Superior temporal gyrus (tissue), 1 donor: ENCODE results near the gene DOLK.
"Not testable (repeated sequence)": the region's sequence is repeated elsewhere in the genome, so short reads cannot be mapped to it uniquely, and the experiment has no call there.

Experiments used
- DNase-seq: peaks from one replicate; pipeline ENCODE4 v3.0.0-alpha.2; 2016; ENCODE audit errors: extremely low spot score

Gene DOLK

DNA sequence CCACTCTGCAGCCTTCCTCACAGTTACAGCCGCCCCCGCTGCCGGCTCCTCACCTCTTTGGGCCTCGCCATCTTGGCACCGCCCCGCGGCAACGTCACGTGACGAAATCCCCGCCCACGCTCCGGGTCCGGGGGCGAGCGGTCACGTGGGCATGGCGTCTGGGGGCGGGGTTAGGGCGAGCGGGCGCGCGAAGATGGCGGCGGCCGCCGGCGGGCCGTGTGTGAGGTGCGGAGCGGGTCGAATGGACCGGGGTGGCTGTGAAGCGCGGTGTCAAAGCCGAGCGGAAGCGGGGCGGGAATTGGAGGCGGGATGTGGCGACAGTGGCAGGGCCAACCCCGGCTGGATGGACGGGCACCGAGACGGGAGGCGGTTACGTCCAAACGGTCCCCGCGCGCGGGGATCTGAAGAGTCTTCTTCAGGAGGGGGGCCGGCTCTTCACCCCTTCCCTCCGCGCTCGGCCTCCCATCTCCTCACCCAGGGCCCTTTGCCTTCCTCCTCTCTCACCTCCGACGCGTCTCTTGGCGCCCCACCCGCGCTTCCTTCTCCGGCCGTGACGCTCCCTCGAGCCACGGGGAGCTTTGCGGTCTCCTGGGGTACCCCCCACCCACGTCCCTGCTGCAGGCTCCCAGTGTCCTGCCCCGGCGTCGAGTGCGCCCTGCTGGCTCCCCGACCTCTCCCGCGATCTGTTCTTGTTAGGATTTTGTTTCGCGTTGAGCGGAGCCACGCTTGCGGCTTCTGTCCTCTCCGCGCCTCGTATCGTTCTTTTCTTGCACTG, at the start of gene DOLK, which contains the start of gene NUP188:
TSS of gene DOLK (minus strand) at position 77 of the 775 bp plus-strand sequence. CDS start 300 bp downstream, outside the sequence.
TSS of gene NUP188 (plus strand) at position 173 of the 775 bp plus-strand sequence. CDS start at position 194, 21 bp downstream.
- DNase-seq = peak; percentile 95

DNA sequence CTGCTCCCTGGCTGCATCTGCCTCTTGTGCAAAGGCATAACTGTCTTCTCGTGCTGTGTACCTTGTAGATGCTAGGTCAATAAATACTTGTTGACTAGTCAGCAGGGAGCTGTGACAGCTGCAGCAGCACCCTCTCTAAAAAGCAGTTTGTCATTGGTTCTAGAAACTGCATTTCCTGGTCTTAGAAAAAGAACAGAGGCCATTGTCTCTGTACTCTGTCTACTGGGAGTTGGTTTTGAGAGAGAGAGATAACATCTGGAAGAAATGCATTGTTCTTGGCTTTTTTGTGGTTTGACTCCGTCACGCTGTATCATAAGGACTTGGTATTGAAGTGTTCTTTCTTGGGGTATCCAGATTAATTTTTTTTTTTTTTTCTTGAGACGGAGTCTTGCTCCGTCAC, 48.4 kb upstream of the DOLK start:
- peak; percentile 78 for DNase-seq

DNA sequence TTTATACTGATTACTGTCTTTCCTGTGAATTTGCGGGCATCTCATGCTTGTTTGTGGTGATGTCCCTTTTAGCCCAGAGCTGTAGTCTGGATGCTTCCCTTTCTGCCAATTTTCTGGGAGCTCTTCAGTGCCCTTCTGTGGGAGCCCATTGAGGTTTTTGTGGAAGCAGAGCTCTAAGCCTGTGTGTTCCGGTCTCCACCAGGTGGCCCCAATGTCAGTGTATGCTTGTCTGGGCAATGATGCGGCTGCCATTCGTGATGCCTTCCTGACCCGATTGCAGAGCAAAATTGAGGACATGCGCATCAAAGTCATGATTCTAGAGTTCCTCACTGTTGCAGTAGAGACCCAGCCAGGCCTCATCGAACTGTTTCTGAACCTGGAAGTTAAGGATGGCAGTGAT, 45.6 kb upstream of the DOLK start:
- peak; percentile 84 for DNase-seq

DNA sequence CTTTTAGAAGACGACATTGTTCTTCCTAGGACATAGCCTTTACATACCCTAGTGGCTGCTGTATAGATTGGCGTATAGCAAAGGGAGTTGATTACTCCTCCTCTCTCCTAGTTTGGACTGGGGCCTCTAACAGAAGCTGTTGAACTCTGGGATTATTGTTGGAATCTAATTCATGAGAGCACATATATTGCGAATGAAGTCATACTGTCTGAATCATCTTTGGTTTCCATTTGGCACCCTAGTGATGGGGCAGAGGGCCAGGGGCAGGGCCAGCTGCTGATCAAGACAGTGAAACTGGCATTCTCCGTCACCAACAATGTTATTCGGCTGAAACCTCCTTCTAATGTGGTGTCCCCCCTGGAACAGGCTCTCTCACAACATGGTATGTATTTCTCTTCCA, 40.4 kb upstream of the DOLK start:
- DNase-seq = peak; percentile 56

DNA sequence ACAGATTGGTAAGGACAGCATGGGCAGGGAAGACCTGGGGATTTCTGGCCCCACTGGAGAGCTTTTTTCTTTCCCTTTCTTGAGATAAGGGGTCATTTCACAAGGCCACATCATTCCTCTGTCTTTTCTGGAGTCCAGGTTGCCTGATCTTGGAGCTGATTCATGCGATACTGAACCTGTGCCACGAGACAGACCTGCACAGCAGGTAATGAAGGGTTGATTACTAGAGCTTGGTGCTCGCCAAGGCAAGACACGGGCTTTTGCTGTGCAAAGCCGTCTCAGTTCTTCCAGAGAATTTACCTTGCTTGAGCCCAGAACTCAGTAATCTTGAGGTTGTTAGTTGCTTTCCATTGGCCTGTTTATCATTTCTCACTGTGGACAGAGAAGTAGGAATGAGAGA, 39.3 kb upstream of the DOLK start:
- DNase-seq = no peak

DNA sequence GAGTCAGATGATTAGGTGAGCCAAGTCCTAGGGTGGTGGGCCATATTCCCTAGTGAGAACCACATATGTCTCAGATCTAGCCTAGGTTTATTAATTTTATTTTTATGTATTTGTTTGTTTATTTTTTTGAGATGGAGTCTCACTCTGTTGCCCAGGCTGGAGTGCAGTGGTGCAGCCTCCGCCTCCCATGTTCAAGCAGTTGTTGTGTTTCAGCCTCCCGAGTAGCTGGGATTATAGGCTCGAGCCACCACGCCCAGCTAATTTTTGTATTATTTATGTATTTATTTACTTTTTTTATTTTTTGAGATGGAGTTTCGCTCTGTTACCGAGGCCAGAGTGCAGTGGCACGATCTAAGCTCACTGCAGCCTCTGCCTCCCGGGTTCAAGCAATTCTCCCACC, 36.1 kb upstream of the DOLK start:
- DNase-seq = no peak

DNA sequence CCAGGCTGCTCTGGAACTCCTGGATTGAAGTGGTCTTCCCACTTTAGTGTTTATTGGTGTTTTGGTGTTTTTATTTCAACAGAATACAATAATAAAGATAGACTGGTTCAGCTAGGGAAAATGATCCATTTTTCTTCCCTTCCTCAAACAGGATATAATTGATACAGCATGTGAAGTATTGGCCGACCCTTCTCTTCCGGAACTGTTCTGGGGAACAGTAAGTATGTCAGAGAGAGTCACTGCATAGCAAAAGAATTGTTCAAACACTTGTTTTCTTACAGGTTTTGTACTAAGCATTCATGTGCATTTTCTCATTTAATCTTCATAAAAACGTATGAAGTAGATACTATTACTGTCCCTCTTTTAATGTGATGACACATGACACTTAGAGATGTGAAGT, 31.7 kb upstream of the DOLK start:
- DNase-seq = no peak

DNA sequence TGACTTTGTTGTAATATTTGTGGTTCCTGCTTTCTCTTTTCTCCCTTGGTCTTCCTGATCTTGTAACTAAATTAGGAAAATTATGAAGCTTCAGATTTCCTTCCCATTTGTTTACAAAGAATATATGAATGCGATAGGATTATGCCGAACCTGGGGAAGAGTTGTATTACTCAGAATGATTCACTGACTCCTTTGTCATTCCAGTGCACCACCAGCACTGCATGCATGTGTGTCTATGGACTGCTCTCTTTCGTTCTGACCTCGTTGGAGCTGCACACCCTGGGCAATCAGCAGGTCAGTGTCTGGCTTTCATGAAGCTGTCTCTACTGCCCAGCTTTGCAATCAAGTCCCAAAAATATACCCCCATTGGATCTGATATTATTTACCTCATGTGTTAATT, 25.6 kb upstream of the DOLK start:
- no peak for DNase-seq

DNA sequence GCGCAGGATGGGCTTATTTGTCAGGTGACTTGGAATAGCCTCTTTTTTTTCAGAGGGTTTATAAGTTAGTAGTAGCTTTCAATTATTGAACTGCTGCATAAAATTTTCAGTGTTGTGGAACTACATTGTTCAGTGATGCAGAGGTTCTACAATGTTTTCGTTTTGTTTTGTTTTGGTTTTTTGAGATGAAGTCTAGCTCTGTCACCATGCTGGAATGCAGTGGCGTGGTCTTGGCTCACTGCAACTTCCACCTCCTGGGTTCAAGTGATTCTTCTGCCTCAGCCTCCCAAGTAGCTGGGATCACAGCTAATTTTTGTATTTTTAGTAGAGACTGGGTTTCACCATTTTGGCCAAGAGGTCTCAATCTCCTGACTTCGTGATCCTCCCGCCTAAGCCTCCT, 22.1 kb upstream of the DOLK start:
- DNase-seq = no peak

DNA sequence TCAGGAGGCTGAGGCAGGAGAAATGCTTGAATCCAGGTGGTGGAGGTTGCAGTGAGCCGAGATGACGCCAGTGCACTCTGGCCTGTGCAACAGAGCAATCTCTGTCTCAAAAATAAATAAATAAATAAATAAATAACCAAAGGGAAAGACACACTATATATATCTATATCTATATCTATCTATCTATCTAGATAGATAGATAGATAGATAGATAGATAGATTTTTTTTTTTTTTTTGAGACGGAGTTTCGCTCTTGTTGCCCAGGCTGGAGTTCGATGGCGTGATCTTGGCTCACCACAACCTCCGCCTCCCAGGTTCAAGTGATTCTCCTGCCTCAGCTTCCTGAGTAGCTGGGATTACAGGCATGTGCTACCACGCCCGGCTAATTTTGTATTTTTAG, 14.0 kb upstream of the DOLK start:
- not testable (repeated sequence) for DNase-seq

DNA sequence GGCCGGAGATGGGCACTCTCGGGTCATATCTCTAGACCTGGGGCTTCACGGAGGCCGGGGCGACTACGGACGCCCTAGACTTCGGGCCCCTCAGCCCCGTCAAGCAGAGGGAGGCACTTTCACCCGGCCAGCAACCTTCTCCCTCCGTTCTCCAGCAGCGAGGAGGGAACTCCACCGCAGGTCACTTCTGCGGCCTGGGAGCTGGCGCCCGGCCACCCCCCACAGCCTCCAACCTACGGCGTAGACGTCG, 201 bp downstream of the DOLK start:
- no peak for DNase-seq

DNA sequence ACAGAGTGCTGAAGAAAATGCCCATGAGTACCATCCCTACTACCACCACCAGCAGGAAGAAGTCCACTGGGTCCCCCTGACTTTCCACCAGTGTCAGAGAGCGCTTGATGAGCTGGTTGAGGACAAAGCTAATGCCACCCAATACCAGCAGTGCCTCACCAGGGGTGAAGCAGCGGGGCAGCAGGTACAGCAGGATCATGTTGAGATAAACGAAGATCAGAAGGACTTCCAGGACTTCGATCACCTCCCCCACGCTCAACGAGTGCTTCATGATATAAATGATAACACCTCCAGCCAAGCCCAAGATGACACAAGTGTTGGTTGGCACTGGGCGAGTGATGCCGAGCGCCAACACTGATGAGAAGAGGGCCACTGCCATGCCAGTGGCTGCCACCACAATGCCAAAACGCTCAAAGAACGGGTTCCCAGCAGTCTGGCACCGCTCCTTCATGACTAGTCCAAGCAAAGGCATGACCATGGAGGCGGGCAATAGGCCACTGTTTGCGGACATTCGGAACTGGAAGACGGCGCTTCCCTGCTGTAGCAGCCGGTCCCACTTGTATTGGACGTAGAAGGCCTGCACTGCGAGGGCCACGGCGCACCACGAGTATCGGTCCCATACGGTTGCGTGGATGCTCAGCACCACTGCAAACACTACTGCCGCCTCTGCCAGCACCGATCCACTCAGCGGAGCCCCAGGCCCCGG, 679 bp downstream of the DOLK start:
- peak; percentile 36 for DNase-seq

DNA sequence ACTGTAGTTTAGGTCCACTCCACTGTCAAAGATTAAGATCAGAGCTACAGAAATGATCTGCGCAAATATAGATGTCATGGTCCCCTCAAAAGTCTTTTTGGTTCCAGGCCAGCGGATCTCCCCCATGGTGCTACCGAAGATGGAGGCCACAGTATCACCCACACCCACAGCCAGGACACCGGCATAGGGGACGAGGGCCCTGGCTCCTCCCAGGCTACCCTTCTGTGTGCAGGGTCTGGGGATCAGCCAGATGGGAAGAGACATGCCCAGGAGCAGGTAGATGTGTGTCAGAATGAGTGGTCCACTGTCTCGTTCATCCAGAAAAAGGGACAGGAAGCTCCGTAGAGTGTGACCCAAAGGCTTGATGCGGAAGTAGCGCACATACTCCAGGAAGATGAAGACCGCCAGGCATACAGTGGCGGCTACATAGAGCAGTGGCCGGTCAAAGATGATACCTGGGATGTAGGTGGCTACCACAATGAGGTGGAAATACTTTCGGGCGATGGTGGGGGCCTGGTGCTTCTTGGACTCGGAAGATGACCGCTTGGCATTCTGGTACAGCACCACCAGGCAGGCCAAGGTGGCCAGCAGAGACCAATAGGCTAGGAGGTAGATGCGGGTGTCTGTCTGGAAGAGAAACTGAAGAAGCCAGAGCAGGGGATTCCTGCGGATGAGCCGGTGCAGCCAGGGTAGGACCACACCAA, 1.5 kb downstream of the DOLK start:
- DNase-seq = no peak

DNA sequence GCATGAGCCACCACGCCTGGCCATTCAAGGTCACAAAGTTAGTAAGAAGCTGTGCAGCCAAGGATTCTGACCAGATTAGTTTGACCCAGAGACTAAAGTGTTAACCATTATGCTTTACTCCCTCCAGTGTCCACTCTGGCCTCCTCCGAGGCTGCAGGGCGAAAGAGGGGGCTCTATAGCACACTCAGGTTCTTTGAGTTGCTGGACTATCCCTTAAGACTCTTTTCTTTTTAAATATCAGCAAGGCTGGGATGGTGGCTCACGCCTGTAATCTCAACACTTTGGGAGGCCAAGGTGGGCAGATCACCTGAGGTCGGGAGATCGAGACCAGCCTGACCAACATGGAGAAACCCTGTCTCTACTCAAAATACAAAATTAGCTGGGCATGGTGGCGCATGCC, 2.4 kb downstream of the DOLK start:
- not testable (repeated sequence) for DNase-seq

DNA sequence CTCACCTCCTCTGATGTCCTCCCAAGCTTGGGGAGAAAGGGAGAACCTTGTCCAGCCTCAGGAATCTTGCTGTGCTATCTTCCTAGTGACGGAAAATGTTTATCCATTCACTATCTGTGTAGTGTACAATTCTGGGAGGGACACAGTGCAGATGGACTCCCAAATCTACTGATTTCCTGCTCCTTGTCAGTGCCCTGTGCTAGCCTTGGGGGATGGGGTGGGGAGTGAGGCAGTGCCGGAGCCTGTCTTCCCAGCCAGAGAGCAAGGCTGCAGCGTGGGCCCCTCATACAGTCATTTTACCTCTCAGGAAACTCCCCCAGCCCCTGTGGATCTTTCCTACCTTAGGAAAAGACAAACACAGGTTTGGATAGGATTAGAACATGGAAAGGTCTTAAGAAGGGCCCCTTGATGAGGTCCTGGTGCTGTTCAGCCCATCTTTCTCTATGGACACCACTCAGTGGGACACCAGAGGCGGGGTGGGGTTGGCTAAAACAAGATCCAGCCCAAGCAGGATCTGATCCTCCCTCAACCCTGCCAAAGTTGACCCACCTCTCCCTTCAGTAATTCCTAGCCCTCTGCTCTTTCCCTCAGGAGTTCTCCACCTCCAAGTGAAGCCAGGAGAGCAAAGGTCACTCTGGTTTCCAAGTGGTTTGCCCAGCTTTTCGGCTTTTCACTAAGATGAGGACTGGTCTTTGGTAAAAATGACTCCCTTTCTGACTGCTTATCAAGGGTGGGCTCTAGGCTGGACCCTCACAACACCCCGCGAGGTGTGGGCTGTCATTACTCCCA, 3.4 kb downstream of the DOLK start:
- DNase-seq = no peak

DNA sequence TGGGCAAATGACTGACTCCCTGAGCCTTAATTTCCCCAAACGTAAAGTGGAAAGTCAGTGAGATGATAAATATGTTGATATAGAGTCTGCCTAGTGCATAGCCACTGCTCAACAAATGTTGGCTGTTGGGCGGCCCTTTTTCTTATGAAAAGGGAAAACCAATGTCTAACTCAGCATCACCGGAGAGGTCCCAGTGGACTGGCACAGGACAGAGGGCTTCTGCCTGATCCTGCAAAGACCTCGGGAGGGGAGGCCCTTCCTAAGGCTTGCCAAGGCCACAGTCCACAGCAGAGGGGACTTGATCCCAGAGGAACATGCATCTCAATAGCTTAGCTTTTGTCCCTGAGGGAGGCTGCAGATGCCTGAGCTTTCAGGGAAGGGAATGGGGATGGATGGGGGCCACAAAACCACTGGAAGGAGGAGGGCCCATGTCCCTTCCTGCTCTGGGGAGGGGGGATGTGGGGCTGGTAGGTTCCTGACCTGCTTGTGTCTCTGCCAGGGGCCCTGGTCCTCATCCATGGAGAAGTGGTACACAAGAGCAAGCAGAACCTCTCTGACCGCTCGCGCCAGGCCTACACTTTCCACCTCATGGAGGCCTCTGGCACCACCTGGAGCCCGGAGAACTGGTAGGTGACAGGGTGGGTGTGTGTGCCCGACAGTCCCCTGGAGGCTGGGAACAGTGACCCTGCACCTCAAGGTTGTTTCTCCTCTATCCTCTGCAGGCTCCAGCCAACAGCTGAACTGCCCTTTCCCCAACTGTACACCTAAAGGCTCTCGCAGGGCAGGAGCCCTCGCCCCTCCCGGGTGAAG, 6.3 kb downstream of the DOLK start:
- no peak for DNase-seq

DNA sequence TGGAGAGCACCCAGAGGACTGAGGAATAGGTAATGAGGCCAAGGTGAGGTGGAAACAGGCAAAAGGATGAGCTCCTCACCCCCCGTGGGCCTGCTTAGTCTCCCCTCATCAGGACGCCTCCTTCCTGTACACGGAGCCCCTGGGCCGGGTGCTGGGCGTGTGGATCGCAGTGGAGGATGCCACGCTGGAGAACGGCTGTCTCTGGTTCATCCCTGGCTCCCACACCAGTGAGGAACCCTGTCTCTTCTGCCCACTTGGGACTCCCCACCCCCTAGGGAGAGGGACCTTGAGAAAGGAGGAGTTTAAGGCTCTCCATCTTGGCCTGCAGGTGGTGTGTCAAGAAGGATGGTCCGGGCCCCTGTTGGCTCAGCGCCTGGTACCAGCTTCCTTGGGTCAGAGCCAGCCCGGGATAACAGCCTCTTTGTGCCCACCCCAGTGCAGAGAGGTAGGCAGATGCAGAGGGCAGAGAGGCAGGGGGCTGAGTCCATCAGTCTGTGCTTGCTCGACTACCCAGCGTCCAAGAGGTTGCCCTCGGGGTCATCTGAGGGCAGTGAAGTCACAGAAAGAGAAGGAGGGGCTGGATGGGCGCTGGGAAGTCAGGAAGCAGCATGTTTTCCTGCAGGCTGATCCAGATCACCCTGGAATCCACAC, 7.0 kb downstream of the DOLK start:
- DNase-seq = no peak

DNA sequence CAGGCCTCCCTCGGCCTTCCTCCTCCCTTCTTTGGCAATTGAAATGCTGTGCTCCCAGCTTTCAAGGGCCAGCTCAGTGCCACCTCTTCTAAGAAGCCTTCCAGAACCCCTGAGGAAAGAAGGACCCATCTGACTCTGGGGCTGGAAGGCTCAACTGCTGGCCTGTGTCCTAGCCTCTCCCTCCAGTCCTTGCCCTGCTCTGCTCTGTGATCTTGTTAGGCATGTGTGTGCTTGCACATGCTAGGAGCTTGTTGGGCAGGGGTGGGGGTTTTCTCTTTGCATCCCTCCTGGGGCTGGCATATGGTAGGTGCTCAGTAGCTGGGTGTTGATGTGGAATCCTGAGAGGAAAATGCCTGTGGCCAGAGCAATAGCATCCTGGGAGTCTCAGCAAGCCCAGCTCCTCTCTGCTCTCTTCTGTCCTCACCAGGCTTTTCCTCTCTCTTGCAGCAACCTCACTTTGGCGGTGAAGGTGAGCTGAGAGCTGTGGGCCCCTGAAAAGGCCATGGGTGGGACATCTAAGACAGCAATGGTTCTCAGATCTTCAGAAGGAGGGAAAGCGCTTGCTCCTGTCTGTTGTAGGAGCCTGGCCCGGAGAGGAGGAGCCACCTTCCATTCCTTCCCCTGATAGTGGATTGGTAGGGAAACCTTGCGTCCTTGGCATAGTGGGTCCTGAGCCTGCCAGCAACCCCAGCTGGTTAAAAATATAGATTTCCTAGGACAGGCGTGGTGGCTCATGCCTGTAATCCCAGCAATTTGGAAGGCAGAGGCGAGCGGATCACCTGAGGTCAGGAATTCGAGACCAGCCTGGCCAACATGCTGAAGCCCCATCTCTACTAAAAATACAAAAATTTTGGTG, 9.9 kb downstream of the DOLK start:
- DNase-seq = no peak

DNA sequence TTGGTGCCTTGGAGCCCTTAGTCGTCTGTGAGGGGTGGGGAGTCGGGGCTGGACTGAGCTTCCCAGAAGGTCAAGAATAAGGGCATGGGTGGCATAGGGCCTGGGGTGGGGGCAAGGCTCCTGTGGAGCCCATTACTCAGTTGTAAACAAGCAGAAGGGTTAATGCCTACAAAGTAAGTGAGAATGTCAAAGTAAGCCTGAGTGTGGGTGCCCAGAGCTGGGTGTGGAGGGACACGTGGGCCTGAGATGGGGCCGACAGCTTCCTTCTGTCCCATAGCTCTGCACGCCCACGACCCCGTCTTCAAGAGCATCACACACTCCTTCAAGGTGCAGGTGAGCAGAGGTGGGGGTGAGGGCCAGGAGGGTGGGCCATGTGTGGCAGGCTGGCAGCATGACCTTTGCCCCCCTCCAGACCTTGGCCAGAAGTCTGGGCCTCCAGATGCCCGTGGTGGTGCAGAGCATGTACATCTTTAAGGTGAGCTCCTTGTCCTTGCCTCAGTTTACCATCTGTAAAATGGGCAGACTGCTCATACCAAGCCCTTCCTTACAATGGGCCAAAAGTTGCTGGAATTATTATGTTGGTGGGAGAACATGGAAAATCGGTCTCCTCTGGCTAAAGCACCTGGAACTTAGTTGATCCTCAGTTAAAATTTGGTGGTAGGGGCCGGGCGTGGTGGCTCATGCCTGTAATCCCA, 11.1 kb downstream of the DOLK start:
- no peak for DNase-seq
